NB4 (cell line): ENCODE data around the gene TRIM42.

Experiments used
- MYC ChIP-seq: IDR thresholded peaks from 2 replicates; pipeline ENCODE4 v1.6.1; 2011; ENCODE audit warnings: low read depth, low read length
- POLR2A ChIP-seq: IDR thresholded peaks from 2 replicates; pipeline ENCODE4 v1.6.1; 2011; ENCODE audit warnings: mild to moderate bottlenecking; ENCODE audit not compliant: insufficient read length; ENCODE audit errors: extremely low read depth
- TF ChIP-seq, protein P1 (sequence below): IDR thresholded peaks from one replicate; pipeline ENCODE4 v1.5.1; 2012; ENCODE audit warnings: low read depth, low read length
- TF ChIP-seq, protein P2 (sequence below): IDR thresholded peaks from 2 replicates; pipeline ENCODE4 v1.6.1; 2011; ENCODE audit warnings: low read depth, low read length

- TF ChIP-seq, protein P1, sequence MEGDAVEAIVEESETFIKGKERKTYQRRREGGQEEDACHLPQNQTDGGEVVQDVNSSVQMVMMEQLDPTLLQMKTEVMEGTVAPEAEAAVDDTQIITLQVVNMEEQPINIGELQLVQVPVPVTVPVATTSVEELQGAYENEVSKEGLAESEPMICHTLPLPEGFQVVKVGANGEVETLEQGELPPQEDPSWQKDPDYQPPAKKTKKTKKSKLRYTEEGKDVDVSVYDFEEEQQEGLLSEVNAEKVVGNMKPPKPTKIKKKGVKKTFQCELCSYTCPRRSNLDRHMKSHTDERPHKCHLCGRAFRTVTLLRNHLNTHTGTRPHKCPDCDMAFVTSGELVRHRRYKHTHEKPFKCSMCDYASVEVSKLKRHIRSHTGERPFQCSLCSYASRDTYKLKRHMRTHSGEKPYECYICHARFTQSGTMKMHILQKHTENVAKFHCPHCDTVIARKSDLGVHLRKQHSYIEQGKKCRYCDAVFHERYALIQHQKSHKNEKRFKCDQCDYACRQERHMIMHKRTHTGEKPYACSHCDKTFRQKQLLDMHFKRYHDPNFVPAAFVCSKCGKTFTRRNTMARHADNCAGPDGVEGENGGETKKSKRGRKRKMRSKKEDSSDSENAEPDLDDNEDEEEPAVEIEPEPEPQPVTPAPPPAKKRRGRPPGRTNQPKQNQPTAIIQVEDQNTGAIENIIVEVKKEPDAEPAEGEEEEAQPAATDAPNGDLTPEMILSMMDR, result no peak
- TF ChIP-seq POLR2A (no peak), MYC (no peak)
- TF ChIP-seq, protein P2, sequence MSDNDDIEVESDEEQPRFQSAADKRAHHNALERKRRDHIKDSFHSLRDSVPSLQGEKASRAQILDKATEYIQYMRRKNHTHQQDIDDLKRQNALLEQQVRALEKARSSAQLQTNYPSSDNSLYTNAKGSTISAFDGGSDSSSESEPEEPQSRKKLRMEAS, result no peak
Observed at GRCh38 chr3:140731440-140732119, 53.7 kb downstream of the TRIM42 start.
